HepG2 (cell line): Measurements from ENCODE around the gene CCL18. TPM values are rescaled to one million over a fixed set of nuclear protein-coding genes. Genes with fewer than 3 reads are reported as not detected.

Source experiments
- ATAC-seq: fragments of 200-7000 bp; cut with Tn5 transposase; 3 replicates; pipeline ENCODE4 v1.9.1; 2020; ENCODE audit warnings: mild to moderate bottlenecking, moderate library complexity
- BruUV-seq: library from RNA; stranded (reverse); fragments of 400-500 nt; replicated peaks from 2 replicates; lab custom pipeline; 2021; lab: Mats Ljungman, UMichigan
- CTCF ChIA-PET: fragments of 300-600 bp; formaldehyde crosslinking; extraction: SDS; loops from one replicate; lab custom pipeline; 2021; ENCODE audit warnings: low total read pairs, inconsistent platforms, low intra/inter-chr PET ratio; lab: Yijun Ruan, JAX
- POLR2A ChIA-PET: fragments of 350-600 bp; sonication (Branson Sonifier 250); formaldehyde crosslinking; loops from one replicate; lab custom pipeline; 2020; ENCODE audit warnings: antibody characterized with exemption, inconsistent platforms; lab: Yijun Ruan, JAX
- DNase-seq: peaks from one replicate; pipeline ENCODE4 v3.0.0-alpha.2; 2015; ENCODE audit warnings: low spot score
- FAIRE-seq: peaks from 3 replicates; lab custom pipeline; 2011; peaks lifted over from hg19 to GRCh38; lab: Jason Lieb, UNC
- H2AFZ ChIP-seq: one replicate; pipeline ENCODE4 v1.6.1; 2011; ENCODE audit warnings: low read length, inconsistent platforms
- H3K27ac ChIP-seq: fragments of 300-600 bp; 3 replicates; pipeline ENCODE4 v1.8.0; 2011; ENCODE audit warnings: mixed run types, mild to moderate bottlenecking, mixed read lengths, low read length, inconsistent platforms; ENCODE audit not compliant: insufficient read depth; ENCODE audit errors: extremely low read length
- H3K27me3 ChIP-seq, 2 experiments: fragments of 200-600 bp in 1 of 2; 2 replicates in 1 of 2; 3 replicates in 1 of 2; pipeline versions ENCODE4 v1.6.0 to v1.8.0; 2011; ENCODE audit warnings: low read length in 2 of 2, mild to moderate bottlenecking in 2 of 2, moderate library complexity in 2 of 2, inconsistent platforms in 1 of 2; ENCODE audit not compliant: insufficient read depth in 2 of 2, control insufficient read depth in 1 of 2
- H3K36me3 ChIP-seq, 2 experiments: fragments of 200-600 bp in 1 of 2; replicated peaks in 1 of 2; 2 replicates in 1 of 2; 3 replicates in 1 of 2; pipeline versions ENCODE4 v1.5.1 to v1.8.0; 2011; ENCODE audit warnings: low read length in 2 of 2, inconsistent platforms in 1 of 2; ENCODE audit not compliant: insufficient read depth in 2 of 2, control insufficient read depth in 1 of 2
- H3K4me1 ChIP-seq: 2 replicates; pipeline ENCODE4 v1.5.1; 2012; ENCODE audit warnings: low read length, inconsistent platforms; ENCODE audit not compliant: insufficient read depth
- H3K4me2 ChIP-seq: 2 replicates; pipeline ENCODE4 v1.6.0; 2011; ENCODE audit warnings: low read depth, low read length, inconsistent platforms
- H3K4me3 ChIP-seq, 3 experiments: fragments of 200-600 bp in 1 of 3; sonication (generic), shearing (Covaris generic) in 1 of 3; replicated peaks in 1 of 3; 2 replicates each; pipeline ENCODE4 v1.5.1; 2011 to 2016; ENCODE audit warnings: low read length in 3 of 3, inconsistent platforms in 2 of 3, low read depth in 2 of 3, mild to moderate bottlenecking in 2 of 3, control low read depth in 1 of 3, mixed read lengths in 1 of 3; ENCODE audit not compliant: insufficient read depth in 1 of 3
- H3K79me2 ChIP-seq: one replicate; pipeline ENCODE4 v1.6.1; 2011; ENCODE audit warnings: low read length, inconsistent platforms; ENCODE audit not compliant: insufficient read depth
- H3K9ac ChIP-seq: 2 replicates; pipeline ENCODE4 v1.6.0; 2011; ENCODE audit warnings: mild to moderate bottlenecking, low read depth, low read length, inconsistent platforms; ENCODE audit not compliant: insufficient read depth
- H3K9me3 ChIP-seq: 2 replicates; pipeline ENCODE4 v1.5.1; 2012; ENCODE audit warnings: mild to moderate bottlenecking, low read length
- H4K20me1 ChIP-seq: 2 replicates; pipeline ENCODE4 v1.6.0; 2011; ENCODE audit warnings: inconsistent platforms, mild to moderate bottlenecking, low read length, moderate library complexity; ENCODE audit not compliant: insufficient read depth
- ATF7 ChIP-seq, 2 experiments: fragments of 450-650 bp in 1 of 2; sonication (generic) in 1 of 2; formaldehyde crosslinking in 1 of 2; IDR thresholded peaks; 2 replicates each; pipeline versions ENCODE4 v1.4.0 to v1.6.1; 2016 to 2020; ENCODE audit warnings: antibody characterized with exemption in 1 of 2, mild to moderate bottlenecking in 1 of 2, missing genetic modification reagents in 1 of 2
- HOXD1 ChIP-seq: sonication (generic); formaldehyde crosslinking; IDR thresholded peaks from 2 replicates; pipeline ENCODE4 v1.5.0; 2020; ENCODE audit warnings: missing genetic modification reagents
- NONO ChIP-seq, 2 experiments: fragments of 450-650 bp in 1 of 2; sonication (generic) in 1 of 2; formaldehyde crosslinking in 1 of 2; IDR thresholded peaks in 1 of 2; conservative IDR thresholded peaks in 1 of 2; 2 replicates each; pipeline versions ENCODE4 v1.6.1 to v1.8.0; 2017 to 2022; ENCODE audit warnings: mild to moderate bottlenecking in 1 of 2, missing genetic modification reagents in 1 of 2, moderate library complexity in 1 of 2
- ZNF766 ChIP-seq: sonication (generic); formaldehyde crosslinking; IDR thresholded peaks from 2 replicates; pipeline ENCODE4 v1.5.0; 2020; ENCODE audit warnings: missing genetic modification reagents, borderline replicate concordance
- WGBS: methylation state at CpG from one replicate; pipeline ENCODE4 v1.1.6; 2017; ENCODE audit warnings: low lambda C conversion rate; 5-methylcytosine and 5-hydroxymethylcytosine counted together
- in situ Hi-C: cut with HindIII; loops from 2 replicates; pipeline ENCODE4 v1.10.0; 2017; ENCODE audit warnings: low pct_unique_long_range_greater_than_20kb; ENCODE audit not compliant: extremely low pct_ligation_motif_present
- intact Hi-C: fragments of 100-400 bp; cut with micrococcal nuclease; formaldehyde crosslinking; loops from one replicate; pipeline ENCODE4 v1.10.0; 2022; ENCODE audit not compliant: unreplicated experiment
- polyA plus RNA-seq, 8 experiments: library from polyadenylated mRNA; depleted of rRNA in 3 of 8; stranded (reverse) in 7 of 8; unstranded in 1 of 8; fragments of >200 nt; fragmentation: Illumina TruSeq in 4 of 8; extraction: Trizol in 4 of 8; gene quantifications; 2 replicates each; pipeline versions ENCODE4 v1.2.1 to v1.2.3, GENCODE V29; 2011 to 2016; ENCODE audit warnings: low read depth in 4 of 8, missing spikeins in 1 of 8, mixed read lengths in 1 of 8; ENCODE audit not compliant: insufficient read depth in 1 of 8
- total RNA-seq, 5 experiments: library from RNA; depleted of rRNA; stranded (reverse); fragments of >200 nt; fragmentation: Illumina TruSeq; extraction: Trizol; gene quantifications; 2 replicates each; pipeline ENCODE4 v1.2.3, GENCODE V29; 2016; ENCODE audit warnings: low read depth in 1 of 5

The CCL18 gene
- total and polyA plus RNA-seq, 2 of the 13 experiments (the other 11 are each of a cell fraction or from before 2014, with no cell fraction given) = not detected

DNA sequence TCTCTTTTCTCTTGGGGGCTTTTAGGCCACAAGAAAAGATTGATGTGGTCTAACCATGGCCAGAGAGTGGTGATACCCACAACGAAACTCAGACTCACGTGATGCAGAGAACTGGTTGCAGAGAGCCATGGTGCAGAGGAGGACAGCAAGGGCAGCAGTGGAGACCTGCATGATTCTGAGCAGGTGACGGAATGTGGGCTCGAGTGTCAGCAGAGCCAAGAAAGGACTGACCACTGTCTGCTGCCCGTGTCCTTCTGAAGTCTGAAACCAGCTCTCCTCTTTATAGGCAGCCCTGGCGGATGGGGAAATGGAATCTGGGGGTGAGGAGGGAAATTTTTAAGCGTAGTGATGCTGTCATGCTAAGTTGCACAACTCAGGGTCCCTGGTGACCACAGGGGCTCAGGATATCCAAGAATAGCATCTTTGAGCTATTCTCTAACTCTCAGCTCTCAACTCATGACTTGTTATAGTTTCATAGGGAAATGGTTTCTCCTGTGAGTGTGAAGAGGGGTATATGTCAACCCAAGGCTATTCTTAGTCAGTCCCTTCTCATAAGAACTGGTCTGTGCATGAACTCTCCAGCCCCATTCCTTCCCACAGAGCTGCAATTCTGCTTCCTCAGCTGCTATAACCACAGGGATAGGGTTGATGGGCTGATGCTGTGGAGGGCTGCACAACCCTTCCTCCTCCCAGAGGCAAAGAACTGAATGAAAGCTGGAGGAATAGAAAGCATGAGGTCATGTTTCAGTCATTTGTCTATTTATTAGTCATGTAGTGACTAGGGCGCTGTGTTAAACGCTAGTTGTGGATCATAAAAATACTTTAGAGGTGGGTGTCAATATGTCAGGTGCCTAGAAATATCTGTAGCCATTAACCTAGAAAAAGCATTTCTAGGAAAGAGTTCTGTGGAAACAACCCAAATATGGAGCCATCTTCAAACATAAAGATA is 26.1 kb downstream of the CCL18 start, which contains the start of gene CCL3:
Gene CCL3, minus strand, starts transcription at position 256 of the 949 bp plus-strand sequence. Its CDS starts 85 bp downstream, at position 171.
- Histone ChIP-seq H3K4me3 (no peak within 1 kb of the TSS), H3K9me3 (no peaks in the 10 kb centered on the region)
- CTCF ChIA-PET = no interaction called here
- TF ChIP-seq NONO (IDR thresholded peaks at IDR 0.05) (no peak), NONO (CRISPR knock-in tag; conservative IDR thresholded peaks at IDR 0.05) (no peak), HOXD1 (CRISPR knock-in tag) (no peak), ATF7 (IDR thresholded peaks at IDR 0.05) (peak; percentile 11; the same call in 1 of the 2 replicates), ATF7 (CRISPR knock-in tag; IDR thresholded peaks at IDR 0.05) (no peak)
- TF ChIP-seq, all 625 proteins: peak for 1
- WGBS = 30% methylated on average over 9 of the region's 9 CpGs
- Histone ChIP-seq H4K20me1 (no peaks in the 10 kb centered on the region), H3K79me2 (no peaks in the 10 kb centered on the region), H2AFZ (no peak within 1 kb of the TSS), H3K27ac (no peak within 1 kb of the TSS), H3K27me3 (no peaks in the 10 kb centered on the region), H3K36me3 (no peaks in the 10 kb centered on the region), H3K9ac (no peak within 1 kb of the TSS), H3K4me2 (no peak within 1 kb of the TSS), H3K4me1 (no peaks in the 10 kb centered on the region)
- intact Hi-C loops = no loop called here
- no TSS peak for BruUV-seq
- ATAC-seq = no peak
- in situ Hi-C loops = no loop called here
- DNase-seq = no peak
- no peak for FAIRE-seq
- POLR2A ChIA-PET = no interaction called here

DNA sequence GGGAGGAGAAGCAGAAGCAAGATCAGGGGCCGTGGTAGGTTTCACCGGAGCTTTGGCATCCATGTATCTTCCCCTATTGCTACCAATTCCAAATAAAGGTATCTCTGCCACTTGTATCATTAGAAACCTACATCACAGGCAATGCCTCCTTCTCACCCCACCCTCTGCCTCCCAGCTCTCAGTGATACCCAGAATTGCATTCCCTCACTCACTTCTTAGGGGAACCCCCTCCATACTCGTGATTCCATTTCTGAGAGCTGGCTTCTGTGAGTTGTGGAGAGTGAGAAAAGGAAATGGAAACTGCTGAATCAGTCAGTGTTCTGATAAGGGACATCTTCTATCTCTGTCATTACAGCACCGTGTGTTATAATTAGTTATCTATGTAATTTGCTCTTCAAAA is 28.2 kb downstream of the CCL18 start:
- ChIA-PET POLR2A (no interaction called here), CTCF (no interaction called here)
- WGBS = 17% methylated on average over 4 of the region's 4 CpGs
- in situ Hi-C loops = no loop called here
- BruUV-seq = no TSS peak
- Histone ChIP-seq H3K9me3 (no peaks in the 10 kb centered on the region), H4K20me1 (no peaks in the 10 kb centered on the region), H3K4me2 (no peak overlapping the region), H3K79me2 (no peaks in the 10 kb centered on the region), H3K27ac (no peak overlapping the region), H3K4me3 (no peak overlapping the region), H3K4me1 (no peaks in the 10 kb centered on the region), H2AFZ (no peak overlapping the region), H3K27me3 (no peaks in the 10 kb centered on the region), H3K9ac (no peak overlapping the region), H3K36me3 (no peaks in the 10 kb centered on the region)
- intact Hi-C loops = no loop called here
- no peak for DNase-seq
- no peak for ATAC-seq
- TF ChIP-seq ZNF766 = no peak
- TF ChIP-seq HOXD1 (CRISPR knock-in tag) = no peak
- no peak for FAIRE-seq
